Immature natural killer cell (primary cell): ENCODE measurements around the gene ACO2. TPM values are rescaled to one million over a fixed set of nuclear protein-coding genes. Genes with fewer than 3 reads are reported as not detected.

Experiments used
- DNase-seq, 3 donors: peaks; one replicate each; pipeline ENCODE4 v3.0.0; 2022; ENCODE audit warnings: mixed read lengths in 1 of 3
- H3K27ac Mint-ChIP-seq, 6 donors: one replicate each; pipeline ENCODE4 v1.8.0; 2020; ENCODE audit warnings: mixed read lengths in 6 of 6, mild to moderate bottlenecking in 5 of 6, inconsistent platforms in 4 of 6, moderate library complexity in 3 of 6
- H3K27me3 Mint-ChIP-seq, 3 donors: one replicate each; pipeline ENCODE4 v1.8.0; 2020 to 2021; ENCODE audit warnings: low read depth in 3 of 3, mild to moderate bottlenecking in 3 of 3, mixed read lengths in 3 of 3, moderate library complexity in 3 of 3, inconsistent platforms in 1 of 3
- H3K36me3 Mint-ChIP-seq, 3 donors: one replicate each; pipeline ENCODE4 v1.8.0; 2020; ENCODE audit warnings: mixed read lengths in 3 of 3, inconsistent platforms in 2 of 3, mild to moderate bottlenecking in 2 of 3
- H3K4me1 Mint-ChIP-seq, 2 donors: one replicate each; pipeline ENCODE4 v1.8.0; 2020; ENCODE audit warnings: inconsistent platforms in 2 of 2, mild to moderate bottlenecking in 2 of 2, mixed read lengths in 2 of 2, moderate library complexity in 1 of 2
- H3K4me3 Mint-ChIP-seq, 5 donors: one replicate each; pipeline ENCODE4 v1.8.0; 2020; ENCODE audit warnings: mild to moderate bottlenecking in 5 of 5, mixed read lengths in 5 of 5, inconsistent platforms in 3 of 5, moderate library complexity in 3 of 5
- H3K9me3 Mint-ChIP-seq, 6 donors: one replicate each; pipeline ENCODE4 v1.8.0; 2020; ENCODE audit warnings: mild to moderate bottlenecking in 6 of 6, mixed read lengths in 6 of 6, inconsistent platforms in 4 of 6, moderate library complexity in 3 of 6
- polyA plus RNA-seq, 3 donors: library from polyadenylated mRNA; unstranded; fragments of 300-500 nt; fragmentation: Illumina TruSeq; gene quantifications; one replicate each; pipeline ENCODE4 v1.2.3, GENCODE V29; 2021

Gene ACO2
- polyA plus RNA-seq, 3 donors from 2014 or later = 77.1 to 115 (median 111) TPM

DNA sequence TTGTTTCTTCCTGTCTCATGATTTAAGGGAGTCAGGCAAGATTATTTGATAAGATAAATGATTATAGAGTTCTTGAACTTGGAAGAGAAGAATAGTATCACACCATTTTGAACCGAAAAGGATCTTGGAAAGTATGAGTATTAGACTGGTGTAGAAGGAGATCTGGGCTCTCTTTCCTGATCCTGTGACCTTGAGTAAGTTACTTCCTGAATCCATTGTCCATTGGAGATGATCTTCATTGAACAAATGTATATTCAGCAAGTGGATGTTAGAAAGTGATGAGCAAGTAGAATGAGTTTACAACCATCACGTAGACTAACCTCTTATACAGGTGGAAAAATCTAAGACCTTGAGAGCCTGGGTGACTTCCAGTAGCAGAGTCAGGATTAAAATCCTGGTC, 2.0 kb downstream of the ACO2 start:
- Mint-ChIP-seq H3K27me3 (peaks cover 2 to 5% (median 3%) of the 10 kb centered on the region in 3 donors), H3K27ac (peak overlapping the region in 5 of 6 donors; percentile 24 to 99 (median 55)), H3K36me3 (peaks cover 6% of the 10 kb centered on the region in 3 donors), H3K4me3 (peak overlapping the region; percentile 28 to 93 (median 49)), H3K4me1 (peaks cover 38 to 67% of the 10 kb centered on the region in 2 donors), H3K9me3 (no peaks in the 10 kb centered on the region)
- DNase-seq = no peak

DNA sequence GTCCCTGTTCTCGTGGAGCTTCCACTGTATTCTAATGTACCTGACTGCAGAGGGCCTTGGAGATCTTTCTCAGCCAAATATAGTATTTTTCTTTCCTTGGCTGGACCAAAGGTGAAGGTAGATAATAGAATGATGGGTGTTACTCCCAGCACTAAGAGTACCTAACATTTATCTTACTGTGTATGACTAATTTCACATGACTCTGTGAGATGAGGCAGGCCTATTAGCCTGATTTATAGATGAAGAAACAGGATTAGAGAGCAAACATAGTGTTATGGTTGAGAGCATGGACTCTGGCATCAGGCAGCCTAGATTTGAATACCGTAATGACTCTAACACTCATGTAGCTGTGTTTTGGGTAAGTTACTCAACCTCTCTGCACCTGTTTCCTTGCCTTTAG, 2.7 kb downstream of the ACO2 start:
- H3K4me3 Mint-ChIP-seq = no peak overlapping the region
- H3K36me3 Mint-ChIP-seq = peaks cover 6% of the 10 kb centered on the region in 3 donors
- no peak for DNase-seq
- peaks cover 39 to 67% of the 10 kb centered on the region in 2 donors for H3K4me1 Mint-ChIP-seq
- H3K27ac Mint-ChIP-seq = no peak overlapping the region
- peaks cover 2 to 5% (median 3%) of the 10 kb centered on the region in 3 donors for H3K27me3 Mint-ChIP-seq
- no peaks in the 10 kb centered on the region for H3K9me3 Mint-ChIP-seq

DNA sequence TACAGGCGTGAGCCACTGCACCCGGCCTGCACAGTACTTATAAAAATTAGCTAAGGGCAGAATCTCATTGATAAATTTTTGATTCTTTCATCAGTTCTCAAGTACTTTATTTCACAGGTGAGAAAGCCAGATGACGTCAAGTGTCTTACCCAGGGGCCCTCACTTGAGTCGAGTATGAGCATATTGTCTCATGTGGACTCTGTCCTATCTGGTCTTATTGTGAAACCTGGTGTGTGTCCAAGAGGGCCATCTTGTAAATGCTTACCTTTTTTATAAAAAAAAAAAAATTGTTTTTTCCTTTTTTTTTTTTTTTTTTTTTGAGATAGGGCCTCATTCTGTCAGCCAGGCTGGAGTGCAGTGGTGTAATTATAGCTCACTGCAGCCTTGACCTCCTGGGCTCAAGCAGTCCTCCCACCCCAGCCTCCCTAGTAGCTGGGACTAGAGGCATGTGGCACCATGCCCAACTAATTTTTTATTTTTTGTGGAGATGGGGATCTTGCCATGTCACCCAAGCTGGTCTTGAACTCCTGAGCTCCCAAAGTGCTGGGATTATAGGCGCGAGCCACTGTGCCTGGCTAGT, 6.0 kb downstream of the ACO2 start:
- Mint-ChIP-seq H3K27me3 (peaks cover 0 to 3% (median 0%) of the 10 kb centered on the region in 3 donors), H3K4me1 (peaks cover 16 to 46% of the 10 kb centered on the region in 2 donors), H3K36me3 (no peaks in the 10 kb centered on the region), H3K9me3 (no peaks in the 10 kb centered on the region), H3K4me3 (no peak overlapping the region), H3K27ac (no peak overlapping the region)
- DNase-seq = no peak

DNA sequence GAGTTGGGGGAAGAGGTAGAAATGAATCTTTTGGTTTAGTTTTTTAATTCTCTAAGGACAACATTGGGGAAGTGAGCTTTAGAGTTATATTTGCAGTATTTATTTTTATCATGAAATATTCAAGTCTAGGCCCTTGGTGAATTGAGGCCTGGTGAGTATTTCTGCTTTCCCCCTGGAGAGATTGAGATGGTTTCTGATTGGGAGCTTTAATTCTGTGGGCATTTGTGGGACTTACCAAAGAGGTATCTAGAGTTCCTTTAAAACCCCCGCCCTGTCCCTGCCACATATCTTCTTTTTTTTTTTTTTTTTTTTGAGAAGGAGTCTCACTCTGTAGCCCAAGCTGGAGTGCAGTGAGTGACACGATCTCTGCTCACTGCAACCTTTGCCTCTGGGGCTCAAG, 9.6 kb downstream of the ACO2 start:
- H3K27ac Mint-ChIP-seq = no peak overlapping the region

DNA sequence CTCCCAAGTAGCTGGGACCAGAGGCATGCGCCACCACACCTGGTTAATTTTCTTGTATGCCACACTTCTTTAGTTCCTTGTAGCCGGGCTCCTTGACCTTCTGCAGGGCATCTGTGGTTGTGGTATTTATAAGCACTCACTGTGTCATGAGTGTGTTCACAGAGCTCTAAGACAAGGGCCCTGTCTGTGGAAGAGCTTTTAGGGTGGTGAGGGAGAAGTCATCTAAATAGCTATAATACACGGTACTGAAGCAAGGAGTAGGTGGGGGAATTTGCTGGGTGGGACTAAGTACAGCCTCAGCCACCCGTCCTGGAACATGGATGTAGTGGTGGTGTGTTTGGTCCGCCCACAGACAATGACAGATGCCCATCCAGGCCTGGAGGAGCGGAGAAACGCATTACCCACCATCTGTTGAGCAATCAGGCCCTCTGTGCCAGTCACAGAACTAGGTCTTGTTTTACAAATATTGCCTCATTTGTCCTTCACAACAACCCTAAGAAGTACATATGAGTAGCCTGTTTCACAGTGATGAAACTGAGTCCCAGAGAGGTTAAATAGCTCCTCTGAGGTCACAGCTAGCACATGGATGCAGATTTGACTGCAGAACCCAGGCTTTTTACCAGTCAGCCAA, 10.1 kb downstream of the ACO2 start:
- Mint-ChIP-seq H3K27me3 (no peaks in the 10 kb centered on the region), H3K36me3 (no peaks in the 10 kb centered on the region), H3K4me1 (peaks cover 15 to 40% of the 10 kb centered on the region in 2 donors), H3K4me3 (no peak overlapping the region), H3K27ac (no peak overlapping the region), H3K9me3 (no peaks in the 10 kb centered on the region)
- DNase-seq = no peak

More for the DNA sequence above, 9.6 kb downstream of the ACO2 start:
- Mint-ChIP-seq H3K4me3 (no peak overlapping the region), H3K4me1 (peaks cover 16 to 46% of the 10 kb centered on the region in 2 donors), H3K27me3 (peaks cover 0 to 3% (median 0%) of the 10 kb centered on the region in 3 donors), H3K36me3 (no peaks in the 10 kb centered on the region), H3K9me3 (no peaks in the 10 kb centered on the region)
- DNase-seq = no peak

DNA sequence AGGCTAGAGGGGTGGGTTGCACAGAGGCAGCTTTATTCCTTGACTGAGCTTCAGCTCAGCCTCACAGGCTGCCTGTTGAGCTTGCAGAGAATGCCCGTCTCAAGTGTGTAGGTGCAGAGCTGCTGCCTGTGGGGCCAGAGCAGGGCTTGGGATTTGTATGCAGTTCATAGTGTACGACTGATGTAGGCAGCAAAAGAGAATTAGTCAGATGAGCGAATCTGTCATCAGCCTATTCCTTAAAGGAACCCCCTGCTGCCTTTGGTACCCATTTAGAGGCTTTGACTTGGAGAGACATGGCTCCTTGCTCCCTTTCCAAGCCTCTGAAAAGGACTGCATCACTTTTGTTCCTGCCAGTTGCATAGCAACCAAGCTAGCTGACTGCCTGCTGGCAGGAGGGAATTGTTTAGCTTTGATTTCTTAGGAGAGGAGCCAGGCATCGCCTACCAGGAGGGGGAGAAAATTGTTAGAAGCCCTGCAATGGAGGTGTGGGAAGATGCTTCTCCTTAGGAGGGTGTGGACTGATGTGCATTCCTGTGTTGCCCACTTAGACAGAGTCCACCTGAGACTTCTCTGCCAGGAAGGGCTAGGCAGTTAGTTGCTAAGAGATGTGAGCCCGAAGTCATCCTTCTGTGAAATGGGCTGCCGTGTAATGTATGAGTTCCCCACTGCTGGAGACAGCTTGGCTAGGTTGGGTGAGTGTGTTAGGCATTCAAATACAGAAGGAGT, 10.9 kb downstream of the ACO2 start:
- Mint-ChIP-seq H3K4me3 (no peak overlapping the region), H3K27me3 (no peaks in the 10 kb centered on the region), H3K9me3 (no peaks in the 10 kb centered on the region), H3K27ac (no peak overlapping the region), H3K36me3 (no peaks in the 10 kb centered on the region), H3K4me1 (peaks cover 16 to 38% of the 10 kb centered on the region in 2 donors)
- DNase-seq = no peak

DNA sequence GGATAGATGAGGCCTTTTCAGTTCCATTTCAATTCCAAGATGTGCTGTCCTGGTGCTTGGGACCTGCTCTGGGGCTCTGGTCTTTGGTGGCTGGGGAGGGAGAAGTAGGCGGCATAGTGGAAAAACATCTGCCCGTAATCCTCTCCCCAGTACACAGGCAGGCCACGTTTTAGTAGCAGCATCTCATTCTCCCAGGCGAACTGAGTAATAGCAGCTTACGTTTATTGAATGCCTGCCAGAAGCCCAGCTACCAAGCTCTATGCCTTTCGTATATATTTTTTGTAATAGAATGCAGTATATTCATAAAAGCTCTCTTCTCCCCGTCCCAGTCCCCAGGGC, 11.4 kb downstream of the ACO2 start:
- H3K36me3 Mint-ChIP-seq = no peaks in the 10 kb centered on the region
- no peak overlapping the region for H3K4me3 Mint-ChIP-seq
- peaks cover 16 to 38% of the 10 kb centered on the region in 2 donors for H3K4me1 Mint-ChIP-seq
- H3K9me3 Mint-ChIP-seq = no peaks in the 10 kb centered on the region
- H3K27ac Mint-ChIP-seq = no peak overlapping the region
- no peaks in the 10 kb centered on the region for H3K27me3 Mint-ChIP-seq
- DNase-seq = no peak

DNA sequence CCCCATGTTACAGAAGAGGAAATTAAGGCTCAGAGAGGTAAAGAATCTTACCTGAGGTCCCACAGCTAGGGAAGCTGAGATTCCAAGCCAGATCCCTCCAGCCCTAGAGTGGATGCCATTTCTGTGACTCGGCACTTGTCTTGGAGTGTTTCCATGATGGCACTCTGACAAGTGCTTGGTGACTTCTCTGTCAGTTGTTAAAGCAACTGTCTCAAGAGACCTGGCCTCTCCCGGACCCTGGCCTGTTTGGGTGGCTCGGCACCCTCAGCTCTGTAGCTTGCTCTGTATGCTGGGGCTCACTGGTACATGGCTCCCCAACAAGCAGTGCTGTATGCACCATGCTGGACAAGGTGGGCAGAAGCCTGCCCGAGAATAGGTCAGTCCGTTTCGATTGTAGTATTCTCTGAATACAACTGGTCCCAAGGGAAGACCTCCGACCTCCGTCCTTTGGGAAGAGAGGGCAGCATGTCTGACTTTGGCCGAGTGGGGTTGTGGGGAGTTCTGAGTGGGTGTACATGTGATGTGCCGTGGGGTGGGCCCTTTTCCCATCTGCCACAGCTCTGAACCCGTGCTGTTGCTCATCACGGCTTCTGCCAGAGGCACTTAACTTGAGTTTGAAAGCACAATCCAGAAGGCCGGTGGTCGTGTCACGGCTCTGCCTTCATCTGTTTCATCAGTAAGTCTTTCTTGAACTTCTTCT, 12.4 kb downstream of the ACO2 start:
- H3K4me1 Mint-ChIP-seq = peaks cover 20 to 44% of the 10 kb centered on the region in 2 donors
- H3K4me3 Mint-ChIP-seq = no peak overlapping the region
- H3K36me3 Mint-ChIP-seq = peaks cover 0 to 3% (median 0%) of the 10 kb centered on the region in 3 donors
- no peak overlapping the region for H3K27ac Mint-ChIP-seq
- no peaks in the 10 kb centered on the region for H3K9me3 Mint-ChIP-seq
- no peaks in the 10 kb centered on the region for H3K27me3 Mint-ChIP-seq
- no peak for DNase-seq

DNA sequence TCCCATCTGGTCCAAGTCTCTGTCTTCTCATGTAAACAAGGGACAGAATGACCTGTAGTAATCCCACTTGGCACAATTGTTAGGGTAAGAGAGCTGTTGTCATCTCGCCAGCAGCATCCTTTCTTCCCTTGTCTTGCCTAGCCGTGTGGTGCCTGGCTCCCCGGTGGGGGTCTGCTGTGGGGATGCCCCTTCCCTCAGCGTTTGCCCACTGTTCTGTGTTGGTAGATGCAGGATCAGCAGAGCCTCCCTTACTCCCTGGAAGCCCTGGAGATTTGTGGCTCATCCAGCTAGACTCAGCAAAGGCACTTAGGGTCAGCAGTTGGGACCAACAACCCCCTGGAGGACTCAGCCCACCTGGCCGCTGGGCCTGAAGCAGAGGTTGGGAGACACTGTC, 13.0 kb downstream of the ACO2 start:
- Mint-ChIP-seq H3K9me3 (no peaks in the 10 kb centered on the region), H3K27me3 (no peaks in the 10 kb centered on the region), H3K27ac (peak overlapping the region in 1 of 6 donors; percentile 41), H3K4me3 (no peak overlapping the region), H3K36me3 (peaks cover 0 to 3% (median 0%) of the 10 kb centered on the region in 3 donors), H3K4me1 (peaks cover 19 to 47% of the 10 kb centered on the region in 2 donors)
- DNase-seq = no peak

DNA sequence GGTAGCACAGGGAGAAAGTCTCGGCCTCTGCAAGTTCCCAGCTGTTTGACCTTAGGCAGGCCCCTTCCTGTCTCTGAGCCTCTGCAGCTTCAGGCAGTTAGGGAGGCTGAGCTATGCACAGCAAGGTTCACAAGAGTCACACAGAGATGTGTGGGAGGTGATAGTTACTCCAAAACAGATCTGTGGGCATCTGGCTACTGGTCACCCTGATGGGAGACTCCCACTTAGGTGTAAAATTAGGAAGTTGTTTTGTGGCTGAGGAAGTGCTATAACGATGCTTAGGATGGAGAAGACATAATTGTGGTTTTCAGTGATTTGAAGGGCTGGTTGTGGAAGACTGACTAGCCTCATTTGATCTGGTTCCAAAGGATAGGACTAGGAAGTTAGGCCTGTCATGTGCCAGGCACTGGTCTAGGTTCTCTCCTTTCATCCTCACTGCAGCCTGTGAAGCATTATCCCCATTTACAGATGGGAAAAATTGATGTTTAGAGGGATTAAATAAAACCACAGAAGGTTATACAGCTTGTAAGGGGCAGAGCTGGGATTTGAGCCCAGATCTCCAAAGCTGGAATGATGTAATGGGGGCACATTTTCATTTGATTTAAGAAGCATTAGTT, 13.5 kb downstream of the ACO2 start:
- no peak for DNase-seq
- H3K27me3 Mint-ChIP-seq = no peaks in the 10 kb centered on the region
- peaks cover 0 to 3% (median 0%) of the 10 kb centered on the region in 3 donors for H3K36me3 Mint-ChIP-seq
- H3K27ac Mint-ChIP-seq = peak overlapping the region in 2 of 6 donors; percentile 37 to 41
- H3K4me1 Mint-ChIP-seq = peaks cover 22 to 52% of the 10 kb centered on the region in 2 donors
- no peaks in the 10 kb centered on the region for H3K9me3 Mint-ChIP-seq
- H3K4me3 Mint-ChIP-seq = no peak overlapping the region

DNA sequence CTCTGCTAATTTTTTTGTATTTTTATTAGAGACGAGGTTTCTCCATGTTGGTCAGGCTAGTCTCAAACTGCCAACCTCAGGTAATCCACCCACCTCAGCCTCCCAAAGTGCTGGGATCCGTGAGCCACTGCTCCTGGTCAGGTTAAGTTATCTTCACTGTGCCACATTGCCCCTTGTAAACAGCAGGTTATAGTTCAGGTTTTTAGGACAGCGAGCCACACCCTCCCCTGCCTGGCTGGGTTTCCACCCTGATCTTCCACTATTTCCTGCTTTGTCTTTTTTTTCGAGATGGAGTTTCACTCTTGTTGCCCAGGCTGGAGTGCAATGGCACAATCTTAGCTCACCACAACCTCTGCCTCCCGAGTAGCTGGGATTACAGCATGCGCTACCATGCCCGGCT, 16.1 kb downstream of the ACO2 start:
- H3K27ac Mint-ChIP-seq = no peak overlapping the region
- H3K4me1 Mint-ChIP-seq = peaks cover 24 to 65% of the 10 kb centered on the region in 2 donors
- no peaks in the 10 kb centered on the region for H3K9me3 Mint-ChIP-seq
- no peak overlapping the region for H3K4me3 Mint-ChIP-seq
- H3K36me3 Mint-ChIP-seq = peaks cover 0 to 3% (median 0%) of the 10 kb centered on the region in 3 donors
- H3K27me3 Mint-ChIP-seq = peaks cover 0 to 1% (median 0%) of the 10 kb centered on the region in 3 donors
- no peak for DNase-seq

DNA sequence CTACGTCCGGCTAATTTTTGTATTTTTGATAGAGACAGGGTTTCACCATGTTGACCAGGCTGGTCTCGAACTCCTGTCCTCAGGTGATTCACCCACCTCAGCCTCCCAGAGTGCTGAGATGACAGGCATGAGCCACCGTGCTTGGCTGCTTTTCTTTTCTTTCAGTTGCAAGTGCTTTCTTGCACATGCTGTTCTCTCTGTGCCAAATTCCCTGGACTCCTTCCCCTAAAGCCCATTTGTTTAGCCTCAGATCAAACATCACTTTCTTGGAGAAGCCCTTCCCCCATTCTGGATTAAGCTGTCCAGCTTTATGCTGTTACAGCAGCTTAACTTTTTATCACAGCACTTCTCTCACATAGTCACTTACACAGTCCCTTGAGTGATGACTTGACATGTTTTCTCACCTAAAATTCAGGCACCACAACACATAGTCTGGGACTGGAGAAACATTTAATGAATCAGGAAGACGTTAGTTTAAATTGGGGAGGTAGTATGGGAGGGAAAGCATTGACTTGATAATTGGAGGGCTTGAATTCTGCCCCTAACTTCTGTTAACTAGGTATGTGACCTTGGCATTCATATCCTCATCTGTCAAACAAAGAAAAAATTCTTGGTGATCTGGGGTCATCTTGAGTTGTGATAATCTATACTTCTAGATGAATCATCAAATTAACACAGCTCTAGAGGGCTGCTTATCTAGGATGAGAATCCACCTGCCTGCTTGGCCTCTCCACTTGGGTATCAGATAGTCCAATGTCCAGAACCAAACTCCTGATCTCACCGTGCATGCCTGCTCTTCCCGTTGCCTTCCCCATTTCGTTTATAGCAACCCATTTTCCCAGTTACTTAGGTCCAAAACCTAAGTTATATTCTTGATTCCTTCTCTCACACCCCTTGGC, 18.4 kb downstream of the ACO2 start:
- Mint-ChIP-seq H3K4me1 (peaks cover 21 to 55% of the 10 kb centered on the region in 2 donors), H3K27ac (no peak overlapping the region), H3K36me3 (peaks cover 0 to 3% (median 0%) of the 10 kb centered on the region in 3 donors), H3K9me3 (no peaks in the 10 kb centered on the region), H3K27me3 (peaks cover 0 to 1% (median 0%) of the 10 kb centered on the region in 3 donors), H3K4me3 (no peak overlapping the region)
- no peak for DNase-seq

DNA sequence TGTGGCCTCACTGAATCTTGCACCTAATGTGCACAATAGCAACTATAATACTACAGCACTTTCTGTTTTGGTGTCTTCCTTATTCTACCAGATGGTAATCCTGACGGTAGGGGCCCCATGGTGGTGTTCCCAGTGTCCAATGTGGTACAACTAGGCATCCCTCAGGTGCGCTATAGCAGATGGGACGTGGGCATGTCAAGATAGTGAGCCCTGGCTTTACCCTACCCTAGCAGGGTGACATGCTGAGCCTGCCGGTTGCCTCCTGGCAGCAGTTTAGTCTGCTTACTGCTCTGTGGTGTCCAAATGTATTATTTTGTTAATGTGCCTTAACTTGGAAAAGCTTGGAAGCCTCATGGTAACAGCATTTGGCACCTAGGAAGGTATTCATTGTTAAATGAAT, 19.2 kb downstream of the ACO2 start:
- Mint-ChIP-seq H3K27ac (no peak overlapping the region), H3K4me1 (peaks cover 14 to 47% of the 10 kb centered on the region in 2 donors), H3K9me3 (no peaks in the 10 kb centered on the region), H3K27me3 (peaks cover 0 to 1% (median 0%) of the 10 kb centered on the region in 3 donors), H3K4me3 (no peak overlapping the region), H3K36me3 (peaks cover 0 to 3% (median 0%) of the 10 kb centered on the region in 3 donors)
- DNase-seq = no peak
